K562 (cell line): ENCODE data around the gene SHC1. TPM values are rescaled to one million over a fixed set of nuclear protein-coding genes. Genes with fewer than 3 reads are reported as not detected.

ENCODE experiments used
- ATAC-seq: fragments of 200-7000 bp; cut with Tn5 transposase; 3 replicates; pipeline ENCODE4 v1.9.1; 2020; ENCODE audit warnings: moderate library complexity
- BruUV-seq: library from RNA; stranded (reverse); fragments of 400-500 nt; replicated peaks from 2 replicates; lab custom pipeline; 2021; lab: Mats Ljungman, UMichigan
- CTCF ChIA-PET: fragments of 300-600 bp; formaldehyde crosslinking; extraction: SDS; loops from one replicate; lab custom pipeline; 2021; ENCODE audit warnings: low intra/inter-chr PET ratio; lab: Yijun Ruan, JAX
- POLR2A ChIA-PET: fragments of 300-600, 350-650 bp; sonication (Branson Sonifier 250); formaldehyde crosslinking; extraction: SDS; loops from one replicate; lab custom pipeline; 2021; ENCODE audit warnings: antibody characterized with exemption, inconsistent platforms; lab: Yijun Ruan, JAX
- DNase-seq, 4 experiments: peaks; one replicate each; pipeline versions ENCODE4 v3.0.0 to v3.0.0-alpha.2; 2011 to 2018; ENCODE audit warnings: low spot score in 3 of 4, mixed read lengths in 3 of 4; ENCODE audit errors: extremely low read depth in 1 of 4
- FAIRE-seq: peaks from 2 replicates; lab custom pipeline; 2011; peaks lifted over from hg19 to GRCh38; lab: Jason Lieb, UNC
- H2AFZ ChIP-seq: 2 replicates; pipeline ENCODE4 v1.6.0; 2011; ENCODE audit warnings: low read depth, low read length, control low read depth, inconsistent platforms
- H3K27ac ChIP-seq: fragments of 200-600 bp; 3 replicates; pipeline ENCODE4 v1.8.0; 2011; ENCODE audit warnings: low read depth, mild to moderate bottlenecking, control low read depth, inconsistent platforms, low read length, moderate library complexity, mixed read lengths; ENCODE audit errors: extremely low read depth
- H3K27me3 ChIP-seq, 2 experiments: fragments of 300-600 bp in 1 of 2; 2 replicates in 1 of 2; 3 replicates in 1 of 2; pipeline versions ENCODE4 v1.6.0 to v1.8.0; 2011; ENCODE audit warnings: inconsistent platforms in 2 of 2, low read length in 2 of 2, mild to moderate bottlenecking in 1 of 2, mixed read lengths in 1 of 2, moderate library complexity in 1 of 2; ENCODE audit not compliant: control insufficient read depth in 2 of 2, insufficient read depth in 2 of 2
- H3K36me3 ChIP-seq: fragments of 300-600 bp; 3 replicates; pipeline ENCODE4 v1.8.0; 2011; ENCODE audit warnings: mild to moderate bottlenecking, low read length, inconsistent platforms; ENCODE audit not compliant: control insufficient read depth, insufficient read depth
- H3K4me1 ChIP-seq, 2 experiments: fragments of 200-600 bp in 1 of 2; replicated peaks in 1 of 2; 2 replicates in 1 of 2; 3 replicates in 1 of 2; pipeline versions ENCODE4 v1.5.1 to v1.8.0; 2011; ENCODE audit warnings: inconsistent platforms in 2 of 2, low read length in 2 of 2, mild to moderate bottlenecking in 1 of 2, mixed read lengths in 1 of 2, moderate library complexity in 1 of 2; ENCODE audit not compliant: control insufficient read depth in 2 of 2, insufficient read depth in 2 of 2
- H3K4me2 ChIP-seq: 2 replicates; pipeline ENCODE4 v1.6.1; 2011; ENCODE audit warnings: low read length, control low read depth, inconsistent platforms, mixed read lengths; ENCODE audit not compliant: insufficient read depth
- H3K4me3 ChIP-seq: fragments of 200-600 bp; sonication (generic), shearing (Covaris generic); 2 replicates; pipeline ENCODE4 v1.5.1; 2016; ENCODE audit warnings: control low read depth, inconsistent platforms
- H3K79me2 ChIP-seq: fragments of 200-600 bp; 3 replicates; pipeline ENCODE4 v1.8.0; 2011; ENCODE audit warnings: low read length, inconsistent platforms; ENCODE audit not compliant: control insufficient read depth, insufficient read depth
- H3K9ac ChIP-seq, 2 experiments: 2 replicates each; pipeline versions ENCODE4 v1.6.0 to v1.6.1; 2011; ENCODE audit warnings: low read depth in 2 of 2, low read length in 2 of 2, control low read depth in 1 of 2, inconsistent platforms in 1 of 2, mild to moderate bottlenecking in 1 of 2, mixed read lengths in 1 of 2; ENCODE audit not compliant: insufficient read depth in 1 of 2
- H3K9me1 ChIP-seq: one replicate; pipeline ENCODE4 v1.6.0; 2011; ENCODE audit warnings: inconsistent platforms, mild to moderate bottlenecking, low read length, moderate library complexity; ENCODE audit not compliant: control insufficient read depth, insufficient read depth
- H3K9me3 ChIP-seq: replicated peaks from 2 replicates; pipeline ENCODE4 v1.5.1; 2011; ENCODE audit warnings: low read depth, low read length, inconsistent platforms; ENCODE audit not compliant: control insufficient read depth, insufficient read depth
- H4K20me1 ChIP-seq: replicated peaks from 2 replicates; pipeline ENCODE4 v1.6.1; 2011; ENCODE audit warnings: low read length, inconsistent platforms, mixed read lengths; ENCODE audit not compliant: control insufficient read depth, insufficient read depth
- EP300 ChIP-seq: IDR thresholded peaks from 2 replicates; pipeline ENCODE4 v1.6.1; 2012; ENCODE audit warnings: low read length, improper control_type of control experiment
- FIP1L1 ChIP-seq: fragments of 200-400 bp; formaldehyde crosslinking; IDR thresholded peaks from 2 replicates; pipeline ENCODE4 v1.6.1; 2018; ENCODE audit warnings: mild to moderate bottlenecking, low read depth, low read length; ENCODE audit not compliant: poor library complexity, severe bottlenecking
- FOS ChIP-seq: IDR thresholded peaks from 3 replicates; pipeline ENCODE4 v1.6.1; 2011; ENCODE audit not compliant: insufficient read length; ENCODE audit errors: extremely low read depth
- HDAC1 ChIP-seq, 2 experiments: fragments of 450-650 bp; IDR thresholded peaks; 2 replicates each; pipeline ENCODE4 v1.6.1; 2016 to 2017; ENCODE audit warnings: inconsistent platforms in 1 of 2, mild to moderate bottlenecking in 1 of 2, moderate library complexity in 1 of 2
- HNRNPUL1 ChIP-seq: fragments of 200-400 bp; formaldehyde crosslinking; IDR thresholded peaks from 2 replicates; pipeline ENCODE4 v1.6.1; 2017; ENCODE audit warnings: low read length
- LCOR ChIP-seq: sonication (generic); formaldehyde crosslinking; IDR thresholded peaks from 2 replicates; pipeline ENCODE4 v1.8.0; 2022; ENCODE audit warnings: mild to moderate bottlenecking, missing genetic modification reagents
- MAX ChIP-seq: sonication (generic); formaldehyde crosslinking; IDR thresholded peaks from 2 replicates; pipeline ENCODE4 v1.9.0; 2022; ENCODE audit warnings: mild to moderate bottlenecking, missing genetic modification reagents
- NFIC ChIP-seq: fragments of 450-650 bp; IDR thresholded peaks from 2 replicates; pipeline ENCODE4 v1.6.1; 2017; ENCODE audit warnings: mild to moderate bottlenecking, inconsistent platforms
- PPARD ChIP-seq: fragments of 250-450 bp; sonication (Bioruptor Pico); IDR thresholded peaks from 2 replicates; pipeline ENCODE4 v1.8.0; 2022; ENCODE audit warnings: inconsistent platforms, mild to moderate bottlenecking, moderate library complexity
- PRDM10 ChIP-seq: fragments of 450-650 bp; IDR thresholded peaks from 2 replicates; pipeline ENCODE4 v1.6.1; 2018; ENCODE audit not compliant: partially characterized antibody
- ZFX ChIP-seq: sonication (generic); formaldehyde crosslinking; IDR thresholded peaks from 2 replicates; pipeline ENCODE4 v1.8.0; 2022; ENCODE audit warnings: mild to moderate bottlenecking, missing genetic modification reagents, moderate library complexity
- ZNF354B ChIP-seq: fragments of 250-450 bp; sonication (Bioruptor Pico); IDR thresholded peaks from 2 replicates; pipeline ENCODE4 v1.4.0; 2020
- ZNF551 ChIP-seq: fragments of 250-450 bp; sonication (Bioruptor Pico); IDR thresholded peaks from 2 replicates; pipeline ENCODE4 v1.5.0; 2021; ENCODE audit warnings: mild to moderate bottlenecking, moderate library complexity
- WGBS: fragments of 100-300 bp; shearing (Covaris generic); methylation state at CpG from one replicate; pipeline ENCODE4 v1.1.6; 2016; ENCODE audit warnings: low coverage, mixed read lengths; ENCODE audit not compliant: insufficient coverage; ENCODE audit errors: missing lambda C conversion rate; 5-methylcytosine and 5-hydroxymethylcytosine counted together
- in situ Hi-C: fragments of 300-500 bp; cut with MboI; formaldehyde crosslinking; loops from 4 replicates; pipeline ENCODE4 v1.15.0; 2018; ENCODE audit warnings: inconsistent platforms, mixed read lengths
- intact Hi-C: fragments of 100-400 bp; cut with micrococcal nuclease; formaldehyde crosslinking; loops from 2 replicates; pipeline ENCODE4 v1.14.2; 2022
- polyA plus RNA-seq, 8 experiments: library from polyadenylated mRNA; depleted of rRNA in 4 of 8; stranded (reverse) in 5 of 8; unstranded in 3 of 8; fragments of >200 nt; fragmentation: Nextera tagmentation in 2 of 8; fragmentation: Illumina TruSeq in 1 of 8; extraction: Ambion mirVana in 2 of 8; extraction: Trizol in 1 of 8; gene quantifications; 2 replicates each; pipeline versions ENCODE4 v1.2.1 to v1.2.3, GENCODE V29; 2011 to 2014; ENCODE audit warnings: inconsistent platforms in 1 of 8, missing spikeins in 1 of 8
- total RNA-seq, 7 experiments: library from RNA; depleted of rRNA in 6 of 7; stranded (reverse); fragments of >200 nt in 6 of 7; fragmentation: Illumina TruSeq in 2 of 7; extraction: Trizol in 2 of 7; gene quantifications; 2 replicates each; pipeline versions ENCODE4 v1.2.1 to v1.2.3, GENCODE V29; 2011 to 2021; ENCODE audit warnings: low replicate concordance in 1 of 7
- TF ChIP-seq, protein P1 (sequence below): fragments of 450-650 bp; IDR thresholded peaks from 2 replicates; pipeline ENCODE4 v1.6.1; 2016; ENCODE audit warnings: missing biosample characterization, missing genetic modification characterization

SHC1 gene
- total and polyA plus RNA-seq, 9 of the 15 experiments (the other 6 are each of a cell fraction or from before 2014, with no cell fraction given) = 4.1 to 113 (median 51.9) TPM

GRCh38 chr1:154971341-154971998 is 923 bp upstream of the SHC1 start:
- H4K20me1 ChIP-seq = no peaks in the 10 kb centered on the region
- H3K9me3 ChIP-seq = no peaks in the 10 kb centered on the region
- CTCF ChIA-PET = no interaction called here
- peak overlapping the region; percentile 59 to 91; a peak in 3 of 4 replicates for H3K9ac ChIP-seq
- POLR2A ChIA-PET = interaction anchor here (0.6 to 8.3 kb wide), 12 partner anchors 9 to 99 kb away, joined by 3 to 80 read pairs (median 4); partner anchors contain the start of genes EFNA4, FLAD1, LENEP and PBXIP1
- H3K4me3 ChIP-seq = peak overlapping the region; percentile 40
- peaks cover 38% of the 10 kb centered on the region for H3K36me3 ChIP-seq
- ATAC-seq = no peak
- peak overlapping the region; percentile 82 for H3K4me2 ChIP-seq
- TF ChIP-seq HNRNPUL1 (no peak), HDAC1 (IDR thresholded peaks at IDR 0.05) (no peak), NFIC (peak; percentile 71), MAX (CRISPR knock-in tag) (peak; percentile 13; the same call in 1 of the 2 replicates), PPARD (no peak), FOS (no peak), ZNF354B (no peak), LCOR (CRISPR knock-in tag) (no peak), ZFX (CRISPR knock-in tag) (no peak), FIP1L1 (no peak), ZNF551 (CRISPR knock-in tag) (no peak), EP300 (no peak), PRDM10 (no peak)
- TF ChIP-seq, protein P1, sequence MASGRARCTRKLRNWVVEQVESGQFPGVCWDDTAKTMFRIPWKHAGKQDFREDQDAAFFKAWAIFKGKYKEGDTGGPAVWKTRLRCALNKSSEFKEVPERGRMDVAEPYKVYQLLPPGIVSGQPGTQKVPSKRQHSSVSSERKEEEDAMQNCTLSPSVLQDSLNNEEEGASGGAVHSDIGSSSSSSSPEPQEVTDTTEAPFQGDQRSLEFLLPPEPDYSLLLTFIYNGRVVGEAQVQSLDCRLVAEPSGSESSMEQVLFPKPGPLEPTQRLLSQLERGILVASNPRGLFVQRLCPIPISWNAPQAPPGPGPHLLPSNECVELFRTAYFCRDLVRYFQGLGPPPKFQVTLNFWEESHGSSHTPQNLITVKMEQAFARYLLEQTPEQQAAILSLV (tag) = no peak
- TF ChIP-seq, all 486 proteins: peak for 2
- in situ Hi-C loops (no loop called here), intact Hi-C loops (loop anchor here (5.0 kb wide), 1 partner anchor 91 kb away; the partner anchor contains the start of gene EFNA4)
- Histone ChIP-seq H2AFZ (no peak overlapping the region), H3K27ac (peak overlapping the region; percentile 84), H3K4me1 (peaks cover 38 to 46% of the 10 kb centered on the region in 2 experiments), H3K79me2 (peaks cover 59% of the 10 kb centered on the region), H3K27me3 (no peaks in the 10 kb centered on the region; a peak in 1 of 5 replicates), H3K9me1 (no peaks in the 10 kb centered on the region)
- no TSS peak for BruUV-seq
- WGBS = 65% methylated on average over 7 of the region's 10 CpGs
- FAIRE-seq (no peak), DNase-seq (no peak)
